ENCODE data around the gene DGCR2.

GRCh38 chr22:19105867-19106802, 16.1 kb downstream of the DGCR2 start:
- peak in 6 of 11 experiments; percentile 9 to 69 (median 48) for TF ChIP-seq CTCF (IDR thresholded peaks at IDR 0.05 in 8 of 11, conservative IDR thresholded peaks at IDR 0.05 in 3 of 11)
- no peak for TF ChIP-seq POLR2A (IDR thresholded peaks at IDR 0.05)

All from spleen (tissue), 7 donors.